H1 (cell line): ENCODE measurements around the gene B9D1. TPM values are rescaled to one million over a fixed set of nuclear protein-coding genes. Genes with fewer than 3 reads are reported as not detected.

Experiments used
- BACH1 ChIP-seq: IDR thresholded peaks from 2 replicates; pipeline ENCODE4 v1.6.1; 2012; ENCODE audit warnings: low read length, improper control_type of control experiment
- GTF2F1 ChIP-seq: IDR thresholded peaks from 2 replicates; pipeline ENCODE4 v1.6.1; 2012; ENCODE audit warnings: low read depth, low read length, improper control_type of control experiment, borderline replicate concordance
- HDAC6 ChIP-seq: IDR thresholded peaks from one replicate; pipeline ENCODE4 v1.7.1; 2012; ENCODE audit warnings: low read depth, mild to moderate bottlenecking, inconsistent platforms, low read length, moderate library complexity
- POLR2AphosphoS5 ChIP-seq: IDR thresholded peaks from 2 replicates; pipeline ENCODE4 v1.6.1; 2011; ENCODE audit warnings: low read depth, low read length
- SAP30 ChIP-seq: fragments of 300-600 bp; sonication (generic); IDR thresholded peaks from 2 replicates; pipeline ENCODE4 v1.7.1; 2012; ENCODE audit warnings: low read length, moderate library complexity, mild to moderate bottlenecking, inconsistent platforms; ENCODE audit not compliant: insufficient read depth, insufficient replicate concordance
- SRF ChIP-seq: IDR thresholded peaks from 2 replicates; pipeline ENCODE4 v1.6.1; 2011; ENCODE audit warnings: mild to moderate bottlenecking, low read depth, low read length, moderate library complexity
- TCF12 ChIP-seq: IDR thresholded peaks from 2 replicates; pipeline ENCODE4 v1.6.1; 2011; ENCODE audit warnings: low read depth, mild to moderate bottlenecking, low read length
- YY1 ChIP-seq: IDR thresholded peaks from 2 replicates; pipeline ENCODE4 v1.6.1; 2011; ENCODE audit warnings: low read depth, mild to moderate bottlenecking, low read length
- polyA plus RNA-seq, 7 experiments: library from polyadenylated mRNA; depleted of rRNA in 3 of 7; stranded (reverse) in 5 of 7; unstranded in 2 of 7; fragments of >200 nt in 5 of 7; fragments of 200-250 nt in 2 of 7; gene quantifications; 1 replicate in 5 of 7; 2 replicates in 1 of 7; 4 replicates in 1 of 7; pipeline versions ENCODE4 v1.2.1 to v1.2.3, GENCODE V29; 2011 to 2013; ENCODE audit warnings: missing spikeins in 2 of 7, mixed read lengths in 2 of 7
- total RNA-seq: library from RNA; stranded (reverse); fragmentation: NEBNext Ultra II Directional; extraction: Animal tissue kit (Norgen Biotek cat#: 25700); gene quantifications from 2 replicates; pipeline ENCODE4 v1.2.1, GENCODE V29; 2021

Gene B9D1
- total and polyA plus RNA-seq, 2 of the 8 experiments (the other 6 are each of a cell fraction or from before 2014, with no cell fraction given), result 24.6 to 65.7 TPM

DNA sequence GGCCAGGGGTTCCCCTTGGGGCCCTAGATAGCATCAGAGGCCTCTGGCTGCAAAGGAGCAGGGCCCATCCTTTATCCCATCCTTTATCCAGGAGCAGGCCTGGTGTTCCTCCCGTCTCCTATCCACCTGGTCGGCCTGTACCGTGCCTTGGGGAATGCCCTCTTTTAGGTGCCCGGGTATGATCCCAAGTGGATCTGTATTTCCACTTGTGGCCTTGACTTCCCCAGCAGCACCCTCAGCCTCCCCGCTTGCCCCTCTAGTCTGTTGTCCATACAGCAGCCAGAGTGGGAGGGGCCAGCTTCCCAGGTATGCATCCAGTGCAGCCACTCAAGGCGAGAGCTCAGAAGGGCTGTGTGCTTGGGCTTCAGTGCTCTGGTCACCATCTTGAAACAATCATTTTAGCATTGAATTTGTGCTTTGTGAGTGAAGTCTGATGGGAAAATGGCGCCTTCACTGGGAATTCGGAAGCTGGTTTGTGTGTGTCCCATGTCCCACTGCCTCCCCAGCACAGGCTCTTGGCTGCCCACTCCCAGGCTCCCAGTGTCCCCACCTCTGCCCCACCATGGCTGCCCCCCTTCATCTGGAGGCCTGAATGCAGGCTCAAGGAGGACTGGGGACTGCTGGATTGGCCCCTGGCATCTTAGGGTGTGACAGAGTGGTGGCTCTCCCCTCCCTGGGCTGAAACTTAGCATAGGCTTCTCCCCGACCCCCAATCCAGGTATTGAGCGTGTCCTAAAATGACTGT, 45.2 kb upstream of the B9D1 start (continued):
- TF ChIP-seq SRF, result no peak
- no peak for TF ChIP-seq YY1
- no peak for TF ChIP-seq GTF2F1
- no peak for TF ChIP-seq SAP30
- no peak for TF ChIP-seq BACH1
- no peak for TF ChIP-seq TCF12
- TF ChIP-seq HDAC6, result no peak
- no peak for TF ChIP-seq POLR2AphosphoS5
